ENCODE results near the gene DOK3.

DOK3 gene

DNA sequence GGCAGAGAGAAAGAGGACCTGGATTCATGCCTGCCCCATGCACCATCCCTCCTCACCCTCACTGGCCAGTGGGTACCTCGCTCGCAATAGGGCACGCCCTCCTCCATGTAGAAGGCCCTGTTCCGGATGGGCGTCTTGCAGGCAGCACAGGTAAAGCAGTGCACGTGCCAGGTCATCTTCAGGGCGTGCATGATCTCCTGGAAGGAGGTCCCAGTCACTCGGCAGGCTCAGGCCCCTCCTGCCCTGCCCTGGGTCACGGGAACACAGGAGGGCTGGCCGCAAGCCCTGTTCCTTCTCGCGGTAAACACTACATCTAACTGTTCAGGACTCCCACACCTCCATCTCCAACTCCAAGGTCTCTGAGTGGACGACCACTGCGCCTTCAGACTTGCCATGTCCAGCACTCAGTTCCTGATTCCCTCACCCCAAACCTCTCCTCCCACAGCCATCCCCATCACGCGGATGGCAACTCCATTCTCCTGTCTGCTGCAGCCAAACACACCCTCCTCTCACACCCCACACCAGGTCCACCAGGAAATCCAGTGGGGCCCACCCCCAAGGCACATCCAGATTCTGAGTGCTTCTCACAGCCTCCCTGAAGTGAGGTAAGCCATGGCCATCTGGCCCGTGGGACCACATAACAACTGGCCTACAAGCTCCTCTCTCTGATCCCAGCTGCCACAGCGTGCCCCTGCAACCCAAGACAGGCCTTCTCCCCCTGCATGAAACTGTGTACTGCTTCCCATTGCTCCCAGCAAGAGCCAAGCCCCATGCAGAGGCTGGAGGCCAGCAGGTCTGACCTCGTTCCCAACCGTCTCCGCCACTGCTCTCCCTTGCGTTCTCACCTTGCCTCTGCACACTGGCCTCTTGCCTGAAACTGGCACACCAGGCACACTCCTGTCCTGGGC is 25.4 kb downstream of the DOK3 start:
- DNase-seq (ENCODE audit: low read depth) = no peak
- TF ChIP-seq, protein P1, sequence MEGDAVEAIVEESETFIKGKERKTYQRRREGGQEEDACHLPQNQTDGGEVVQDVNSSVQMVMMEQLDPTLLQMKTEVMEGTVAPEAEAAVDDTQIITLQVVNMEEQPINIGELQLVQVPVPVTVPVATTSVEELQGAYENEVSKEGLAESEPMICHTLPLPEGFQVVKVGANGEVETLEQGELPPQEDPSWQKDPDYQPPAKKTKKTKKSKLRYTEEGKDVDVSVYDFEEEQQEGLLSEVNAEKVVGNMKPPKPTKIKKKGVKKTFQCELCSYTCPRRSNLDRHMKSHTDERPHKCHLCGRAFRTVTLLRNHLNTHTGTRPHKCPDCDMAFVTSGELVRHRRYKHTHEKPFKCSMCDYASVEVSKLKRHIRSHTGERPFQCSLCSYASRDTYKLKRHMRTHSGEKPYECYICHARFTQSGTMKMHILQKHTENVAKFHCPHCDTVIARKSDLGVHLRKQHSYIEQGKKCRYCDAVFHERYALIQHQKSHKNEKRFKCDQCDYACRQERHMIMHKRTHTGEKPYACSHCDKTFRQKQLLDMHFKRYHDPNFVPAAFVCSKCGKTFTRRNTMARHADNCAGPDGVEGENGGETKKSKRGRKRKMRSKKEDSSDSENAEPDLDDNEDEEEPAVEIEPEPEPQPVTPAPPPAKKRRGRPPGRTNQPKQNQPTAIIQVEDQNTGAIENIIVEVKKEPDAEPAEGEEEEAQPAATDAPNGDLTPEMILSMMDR (conservative IDR thresholded peaks at IDR 0.05; ENCODE audit: control insufficient read depth, insufficient read depth, low read depth, low read length) = no peak
- no peak overlapping the region for H3K4me3 ChIP-seq (ENCODE audit: control insufficient read depth, low read depth, low read length)

DNA sequence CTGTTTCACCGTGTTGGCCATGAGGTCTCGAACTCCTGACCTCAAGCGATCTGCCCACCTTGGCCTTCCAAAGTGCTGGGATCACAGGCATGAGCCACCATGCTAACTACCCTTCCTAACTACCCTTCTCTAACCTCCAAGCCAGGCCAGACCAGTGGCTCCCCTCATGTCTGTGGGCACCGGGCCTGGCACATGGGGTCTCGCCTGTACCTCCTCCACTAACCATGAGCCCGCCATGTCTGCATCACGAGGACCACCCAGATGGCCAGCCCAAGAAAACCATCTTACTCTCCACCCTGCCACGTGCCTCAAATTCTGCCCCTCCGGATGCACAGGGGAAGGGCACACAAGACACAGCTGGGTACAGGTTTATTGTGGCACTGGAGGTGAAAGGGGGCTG is 26.6 kb downstream of the DOK3 start:
- H3K4me3 ChIP-seq (ENCODE audit: control insufficient read depth, low read depth, low read length) = no peak overlapping the region
- TF ChIP-seq, protein P1 (conservative IDR thresholded peaks at IDR 0.05; ENCODE audit: control insufficient read depth, insufficient read depth, low read depth, low read length) = no peak
- DNase-seq (ENCODE audit: low read depth) = no peak

DNA sequence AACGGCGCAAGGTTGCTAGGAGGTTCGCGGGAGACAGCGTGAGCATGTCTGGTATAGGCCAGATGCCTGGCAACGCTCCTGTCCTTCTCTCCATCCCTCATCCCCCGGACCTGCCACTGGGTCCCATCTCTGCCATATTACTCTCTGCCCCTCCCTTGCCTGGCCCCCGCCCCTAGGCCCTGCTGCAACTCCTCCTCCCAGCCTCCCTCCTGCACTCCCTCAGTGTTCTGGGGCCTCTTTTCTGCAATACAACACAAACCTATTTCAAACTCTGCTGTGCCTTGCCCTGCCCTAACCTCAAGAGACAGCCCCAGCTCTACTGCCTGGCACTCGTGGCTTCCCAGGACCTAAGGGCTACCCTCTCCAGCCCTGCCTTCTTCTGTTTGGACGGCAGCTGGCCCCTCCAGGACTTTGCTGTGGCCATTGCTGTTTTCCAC is 27.2 kb downstream of the DOK3 start:
- DNase-seq (ENCODE audit: low read depth) = peak; percentile 28
- no peak overlapping the region for H3K4me3 ChIP-seq (ENCODE audit: control insufficient read depth, low read depth, low read length)
- TF ChIP-seq, protein P1 (conservative IDR thresholded peaks at IDR 0.05; ENCODE audit: control insufficient read depth, insufficient read depth, low read depth, low read length) = no peak

DNA sequence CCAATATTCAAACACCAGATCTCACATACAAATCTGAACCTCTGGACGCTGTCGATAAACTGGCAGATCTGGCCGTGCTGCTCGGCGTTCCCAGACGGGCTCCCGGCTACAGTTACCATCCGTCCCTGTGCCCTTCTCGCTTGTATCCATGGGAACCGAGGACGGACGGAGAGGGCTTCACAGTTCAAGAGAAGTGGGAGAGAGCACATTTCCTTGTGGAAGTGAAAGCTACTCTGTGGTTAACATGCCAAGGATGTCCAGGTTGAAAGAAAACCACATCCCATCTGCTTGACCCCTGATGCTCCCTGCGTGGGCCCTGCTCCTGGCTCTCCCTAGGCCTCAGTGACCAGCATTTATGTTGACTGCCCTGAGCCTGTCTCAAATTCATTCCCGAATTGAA is 29.9 kb downstream of the DOK3 start:
- H3K4me3 ChIP-seq (ENCODE audit: control insufficient read depth, low read depth, low read length) = no peak overlapping the region
- DNase-seq (ENCODE audit: low read depth) = peak; percentile 86
- TF ChIP-seq, protein P1 (conservative IDR thresholded peaks at IDR 0.05; ENCODE audit: control insufficient read depth, insufficient read depth, low read depth, low read length) = no peak

DNA sequence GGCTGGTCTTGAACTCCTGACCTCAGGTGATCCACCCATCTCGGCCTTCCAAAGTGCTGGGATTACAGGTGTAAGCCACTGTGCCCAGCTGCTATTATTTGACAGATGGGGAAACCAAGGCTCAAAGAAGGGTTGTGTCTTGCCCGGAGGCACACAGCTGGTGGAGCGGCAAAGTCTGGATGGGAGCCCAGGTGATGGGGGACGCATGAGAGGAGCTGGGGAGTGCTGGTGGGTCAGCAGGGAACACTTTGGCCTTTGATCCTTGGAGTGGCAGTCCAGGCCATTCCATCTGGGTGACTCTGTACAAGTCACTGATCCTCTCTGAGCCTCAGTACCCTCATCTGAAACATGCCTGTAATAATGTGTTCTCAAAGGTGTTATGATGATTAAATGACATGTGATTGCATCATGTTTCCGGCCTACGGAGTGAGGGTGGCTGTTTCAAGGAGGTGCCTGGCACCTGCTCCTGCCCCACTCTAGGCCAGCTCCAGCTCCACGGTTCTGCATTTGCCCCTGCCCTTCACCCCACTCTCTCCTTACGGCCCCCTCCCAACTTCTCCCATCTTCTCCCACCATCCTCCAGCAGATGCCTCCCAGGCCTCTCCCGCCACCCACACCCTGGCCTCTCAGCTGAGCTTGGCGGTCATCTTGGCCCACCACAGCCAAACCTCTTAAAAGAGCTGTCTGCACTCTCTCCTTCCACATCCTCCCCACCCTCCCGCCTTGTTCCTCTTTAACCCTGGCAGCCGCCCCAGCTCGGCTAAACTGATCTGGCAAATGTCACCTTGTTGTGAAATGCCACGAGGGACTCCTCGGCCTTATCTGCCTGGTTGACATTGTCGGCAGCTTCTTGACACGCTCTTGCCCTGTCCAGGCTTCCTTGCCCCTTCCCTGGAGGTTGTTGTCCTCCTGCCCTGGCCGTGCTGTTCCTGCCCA is 30.6 kb downstream of the DOK3 start:
- TF ChIP-seq, protein P1 (conservative IDR thresholded peaks at IDR 0.05; ENCODE audit: control insufficient read depth, insufficient read depth, low read depth, low read length) = no peak
- peak; percentile 65 for DNase-seq (ENCODE audit: low read depth)
- H3K4me3 ChIP-seq (ENCODE audit: control insufficient read depth, low read depth, low read length) = no peak overlapping the region

DNA sequence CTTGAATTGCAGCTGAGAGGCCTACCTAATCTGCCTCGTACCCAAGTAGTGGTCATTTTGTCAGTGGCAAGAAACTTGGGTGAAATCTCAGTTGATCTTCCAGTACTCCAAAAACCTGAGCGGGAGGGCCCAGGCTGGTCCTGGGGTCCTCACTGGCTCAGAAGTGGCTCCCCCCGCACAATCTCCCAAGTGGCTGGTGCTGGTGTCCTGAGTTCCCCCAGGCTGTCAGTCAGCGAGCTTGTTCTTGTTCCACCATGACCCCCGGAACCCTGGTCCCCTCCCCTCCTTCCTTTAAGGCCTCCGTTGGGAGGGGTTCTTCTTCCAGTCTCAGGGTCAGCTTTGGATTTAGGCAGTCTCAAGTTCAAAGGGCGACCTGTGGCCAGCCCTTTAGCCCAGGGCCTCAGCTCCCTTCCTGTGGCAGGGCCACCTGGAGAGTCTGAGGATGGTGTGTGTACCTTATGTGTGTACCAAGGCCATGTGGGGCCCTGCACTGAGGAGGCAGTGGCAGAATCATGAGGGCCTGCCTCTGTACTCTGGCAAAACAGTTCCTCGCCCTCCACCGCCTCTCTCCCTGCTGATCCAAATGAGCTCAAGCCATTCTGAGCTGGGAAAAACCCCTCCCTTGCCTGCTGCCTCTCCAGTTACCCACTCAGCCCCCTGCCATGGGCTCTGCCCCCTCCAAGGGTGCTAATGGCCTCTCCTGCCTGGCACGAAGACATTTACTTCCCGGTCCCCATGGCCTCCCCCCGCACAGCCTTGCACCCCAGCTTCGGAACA is 31.7 kb downstream of the DOK3 start:
- H3K4me3 ChIP-seq (ENCODE audit: control insufficient read depth, low read depth, low read length) = no peak overlapping the region
- DNase-seq (ENCODE audit: low read depth) = no peak
- TF ChIP-seq, protein P1 (conservative IDR thresholded peaks at IDR 0.05; ENCODE audit: control insufficient read depth, insufficient read depth, low read depth, low read length) = no peak

All from fibroblast of mammary gland (primary cell).